Sciatic nerve (tissue), 2 donors: ENCODE measurements around the gene FAM168B. TPM values are rescaled to one million over a fixed set of nuclear protein-coding genes. Genes with fewer than 3 reads are reported as not detected.
"Not testable (repeated sequence)": the region's sequence is repeated elsewhere in the genome, so short reads cannot be mapped to it uniquely, and the experiment has no call there.

Experiments used
- ATAC-seq: fragments of 200-7000 bp; cut with Tn5 transposase; one replicate; pipeline ENCODE4 v1.9.1; 2020; ENCODE audit warnings: mild to moderate bottlenecking, moderate library complexity
- DNase-seq: peaks from one replicate; pipeline ENCODE4 v3.0.0-alpha.2; 2020; ENCODE audit warnings: low spot score
- intact Hi-C: fragments of 100-400 bp; cut with DNase I; formaldehyde crosslinking; loops from one replicate; pipeline ENCODE4 v1.14.2; 2022
- total RNA-seq: library from RNA; stranded (reverse); fragmentation: NEBNext Ultra II Directional; extraction: Animal tissue kit (Norgen Biotek cat#: 25700); gene quantifications from one replicate; pipeline ENCODE4 v1.2.1, GENCODE V29; 2021
- donor health status: DM: no; HTN: no; CAD: no.
- donor health status: DM: no; HTN: no; CAD: no.

FAM168B gene
- total RNA-seq, 1 donor from 2014 or later, result 88.0 TPM

GRCh38 chr2:131105156-131105949, 12.1 kb upstream of the FAM168B start, which contains the start of gene PLEKHB2:
PLEKHB2 (plus strand) TSS chr2:131105336; CDS start chr2:131120942, 15,606 bp downstream.
- DNase-seq (peak; percentile 95), ATAC-seq (peak; percentile 94)
- intact Hi-C loops, result no loop called here

- intact Hi-C loops, result no loop called here
- ATAC-seq, result peak; percentile 87
- DNase-seq, result no peak
Measured at GRCh38 chr2:131104487-131105155, 11.4 kb upstream of the FAM168B start.

- no peak for DNase-seq
- ATAC-seq, result no peak
- intact Hi-C loops, result no loop called here
Measured at GRCh38 chr2:131103165-131103564, 9.9 kb upstream of the FAM168B start.

GRCh38 chr2:131094463-131095281, 1.4 kb upstream of the FAM168B start:
- ATAC-seq (no peak), DNase-seq (no peak)
- intact Hi-C loops, result no loop called here

GRCh38 chr2:131093696-131094462, 619 bp upstream of the FAM168B start:
- DNase-seq (no peak), ATAC-seq (peak; percentile 94)
- intact Hi-C loops, result no loop called here

GRCh38 chr2:131092458-131093005, 728 bp downstream of the FAM168B start:
- ATAC-seq (no peak), DNase-seq (no peak)
- intact Hi-C loops, result no loop called here

GRCh38 chr2:131085646-131086045, 7.6 kb downstream of the FAM168B start:
- DNase-seq (no peak), ATAC-seq (no peak)
- intact Hi-C loops, result no loop called here

GRCh38 chr2:131081190-131081589, 12.1 kb downstream of the FAM168B start:
- intact Hi-C loops, result no loop called here
- ATAC-seq, result no peak

GRCh38 chr2:131079931-131080330, 13.3 kb downstream of the FAM168B start:
- ATAC-seq, DNase-seq, intact Hi-C loops: not testable (repeated sequence)

More at GRCh38 chr2:131081190-131081589, 12.1 kb downstream of the FAM168B start:
- DNase-seq, result no peak

- no peak for ATAC-seq
- intact Hi-C loops, result no loop called here
- no peak for DNase-seq
Measured at GRCh38 chr2:131077966-131078365, 15.3 kb downstream of the FAM168B start.

GRCh38 chr2:131077182-131077846, 15.9 kb downstream of the FAM168B start:
- no peak for DNase-seq
- peak; percentile 64 for ATAC-seq
- intact Hi-C loops, result no loop called here

GRCh38 chr2:131076707-131077106, 16.6 kb downstream of the FAM168B start:
- peak; percentile 32 for ATAC-seq
- no peak for DNase-seq
- intact Hi-C loops, result no loop called here

- ATAC-seq, DNase-seq, intact Hi-C loops: not testable (repeated sequence)
Measured at GRCh38 chr2:131075578-131075977, 17.7 kb downstream of the FAM168B start.

GRCh38 chr2:131068172-131068571, 25.1 kb downstream of the FAM168B start:
- ATAC-seq, DNase-seq, intact Hi-C loops: not testable (repeated sequence)

GRCh38 chr2:131067465-131068125, 25.7 kb downstream of the FAM168B start:
- DNase-seq (no peak), ATAC-seq (no peak)
- intact Hi-C loops, result no loop called here

GRCh38 chr2:131064589-131065512, 28.4 kb downstream of the FAM168B start:
- intact Hi-C loops, result no loop called here
- ATAC-seq (no peak), DNase-seq (no peak)
